Measurements from ENCODE around the gene SERPINH1. TPM values are rescaled to one million over a fixed set of nuclear protein-coding genes. Genes with fewer than 3 reads are reported as not detected.

Gene SERPINH1
- total RNA-seq, 1 donor = 1,367 TPM

DNA sequence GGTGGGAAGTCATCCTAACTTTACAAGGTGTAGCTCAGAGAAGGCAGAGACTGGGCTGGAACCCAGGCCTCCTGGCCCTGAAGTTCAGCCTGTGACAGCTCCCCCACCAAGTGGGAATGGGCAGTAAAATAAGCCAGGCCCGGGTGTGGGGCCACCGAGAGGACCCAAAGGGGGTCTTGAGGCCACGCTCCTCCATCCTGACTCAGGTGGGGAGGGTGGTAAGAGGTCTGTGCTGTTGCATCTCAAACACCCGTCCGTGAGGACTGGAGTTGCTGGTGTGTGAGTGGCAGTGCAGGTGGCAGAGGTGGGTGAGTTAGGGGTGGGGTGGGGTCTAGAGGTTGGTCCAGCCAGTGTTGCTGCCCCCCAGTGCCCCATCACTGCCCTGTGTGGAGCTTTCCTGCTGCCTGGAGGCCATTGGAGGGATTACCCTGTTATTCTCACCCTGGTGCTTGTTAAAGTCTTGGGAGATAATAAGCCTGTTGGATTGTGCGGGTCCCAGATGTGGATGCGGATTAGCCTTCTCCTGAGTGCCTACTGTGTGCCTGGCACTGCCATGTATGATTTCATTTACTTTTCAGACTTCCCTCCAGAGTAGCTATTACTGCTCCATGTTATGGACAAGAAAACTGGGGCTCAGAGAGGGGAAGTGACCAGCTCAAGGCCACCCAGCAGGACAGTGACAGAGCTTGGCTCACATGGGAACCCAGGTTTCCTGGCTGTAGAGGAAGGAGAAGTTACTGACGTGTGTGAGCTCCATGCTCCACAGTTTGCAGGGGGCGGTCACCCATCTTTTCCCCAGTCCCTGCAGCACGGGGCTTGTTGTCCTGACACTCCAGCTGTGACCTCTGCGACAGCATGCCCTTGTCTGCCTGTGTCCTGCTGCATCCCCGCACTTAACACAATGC lies 12.9 kb downstream of the SERPINH1 start:
- DNase-seq (ENCODE audit: low read depth) = no peak
- H3K4me3 ChIP-seq (ENCODE audit: low read depth, low read length) = no peak overlapping the region
- TF ChIP-seq, protein P1, sequence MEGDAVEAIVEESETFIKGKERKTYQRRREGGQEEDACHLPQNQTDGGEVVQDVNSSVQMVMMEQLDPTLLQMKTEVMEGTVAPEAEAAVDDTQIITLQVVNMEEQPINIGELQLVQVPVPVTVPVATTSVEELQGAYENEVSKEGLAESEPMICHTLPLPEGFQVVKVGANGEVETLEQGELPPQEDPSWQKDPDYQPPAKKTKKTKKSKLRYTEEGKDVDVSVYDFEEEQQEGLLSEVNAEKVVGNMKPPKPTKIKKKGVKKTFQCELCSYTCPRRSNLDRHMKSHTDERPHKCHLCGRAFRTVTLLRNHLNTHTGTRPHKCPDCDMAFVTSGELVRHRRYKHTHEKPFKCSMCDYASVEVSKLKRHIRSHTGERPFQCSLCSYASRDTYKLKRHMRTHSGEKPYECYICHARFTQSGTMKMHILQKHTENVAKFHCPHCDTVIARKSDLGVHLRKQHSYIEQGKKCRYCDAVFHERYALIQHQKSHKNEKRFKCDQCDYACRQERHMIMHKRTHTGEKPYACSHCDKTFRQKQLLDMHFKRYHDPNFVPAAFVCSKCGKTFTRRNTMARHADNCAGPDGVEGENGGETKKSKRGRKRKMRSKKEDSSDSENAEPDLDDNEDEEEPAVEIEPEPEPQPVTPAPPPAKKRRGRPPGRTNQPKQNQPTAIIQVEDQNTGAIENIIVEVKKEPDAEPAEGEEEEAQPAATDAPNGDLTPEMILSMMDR (IDR thresholded peaks at IDR 0.05; ENCODE audit: insufficient read depth, low read depth, low read length) = peak; percentile 56

GRCh38 chr11:75576017-75576416 lies 14.0 kb downstream of the SERPINH1 start:
- no peak overlapping the region for H3K4me3 ChIP-seq (ENCODE audit: low read depth, low read length)
- TF ChIP-seq, protein P1 (IDR thresholded peaks at IDR 0.05; ENCODE audit: insufficient read depth, low read depth, low read length) = no peak
- DNase-seq (ENCODE audit: low read depth) = no peak

DNA sequence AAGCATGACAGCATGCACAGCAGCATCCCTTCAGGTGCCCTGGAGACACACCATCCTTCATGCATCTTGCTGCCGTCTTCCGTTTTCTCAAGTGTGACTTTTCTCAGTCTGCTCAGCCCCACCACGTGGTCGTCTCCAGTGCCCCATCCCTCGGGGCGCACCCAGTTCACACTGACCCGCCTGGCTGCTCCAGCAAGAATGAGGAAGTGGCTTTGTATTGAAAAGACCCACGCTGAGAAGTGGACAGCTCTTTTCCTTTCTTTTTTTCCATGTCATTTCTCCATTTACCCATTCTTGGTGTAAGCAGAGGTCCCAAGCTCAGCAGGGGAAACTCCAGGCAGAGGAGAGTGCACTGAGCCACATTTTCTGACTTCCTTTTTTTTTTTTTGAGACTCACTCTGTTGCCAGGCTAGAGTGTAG lies 14.5 kb downstream of the SERPINH1 start:
- no peak overlapping the region for H3K4me3 ChIP-seq (ENCODE audit: low read depth, low read length)
- TF ChIP-seq, protein P1 (IDR thresholded peaks at IDR 0.05; ENCODE audit: insufficient read depth, low read depth, low read length) = no peak
- peak; percentile 80 for DNase-seq (ENCODE audit: low read depth)

DNA sequence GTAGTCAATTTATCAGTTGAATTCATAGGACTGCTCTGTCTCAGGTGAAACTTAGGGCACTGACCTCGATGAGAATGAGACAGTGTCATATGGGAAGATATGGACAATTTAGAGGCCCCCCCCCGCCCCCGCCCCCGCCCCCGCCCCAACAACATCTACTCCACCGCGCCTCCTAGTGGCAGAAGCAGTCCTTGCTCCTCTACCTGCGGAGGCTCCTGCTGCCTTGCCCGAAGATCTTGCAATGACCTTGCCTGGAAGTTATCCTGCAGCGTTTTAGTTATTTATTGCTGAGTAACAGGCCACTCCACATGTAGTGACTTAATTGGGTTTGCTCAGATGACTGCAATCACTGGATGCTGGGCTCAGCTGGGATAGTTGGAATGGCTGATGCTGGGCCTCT lies 15.2 kb downstream of the SERPINH1 start:
- TF ChIP-seq, protein P1 (IDR thresholded peaks at IDR 0.05; ENCODE audit: insufficient read depth, low read depth, low read length) = peak; percentile 66
- DNase-seq (ENCODE audit: low read depth) = peak; percentile 39
- no peak overlapping the region for H3K4me3 ChIP-seq (ENCODE audit: low read depth, low read length)

DNA sequence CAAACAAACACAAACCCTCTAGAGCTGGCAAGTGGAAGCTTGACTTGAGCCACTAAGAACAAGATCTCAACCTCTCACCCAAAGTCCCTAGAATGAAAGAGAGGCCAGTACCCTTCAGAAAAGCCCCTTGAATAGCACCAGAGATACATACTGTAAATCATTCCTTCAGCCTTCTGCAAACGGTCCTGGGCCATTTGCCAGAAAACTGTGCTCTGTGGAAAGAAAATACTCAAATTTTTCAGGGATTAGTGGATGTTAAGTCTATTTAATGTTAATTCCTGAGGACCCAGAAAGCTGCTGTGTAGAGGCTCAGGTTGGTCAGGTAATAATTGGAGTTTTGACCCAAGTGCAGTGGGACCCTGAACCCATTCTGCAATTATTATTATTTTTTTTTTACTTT lies 16.9 kb downstream of the SERPINH1 start:
- no peak overlapping the region for H3K4me3 ChIP-seq (ENCODE audit: low read depth, low read length)
- no peak for DNase-seq (ENCODE audit: low read depth)
- TF ChIP-seq, protein P1 (IDR thresholded peaks at IDR 0.05; ENCODE audit: insufficient read depth, low read depth, low read length) = no peak

- H3K4me3 ChIP-seq (ENCODE audit: low read depth, low read length) = no peak overlapping the region
- TF ChIP-seq, protein P1 (IDR thresholded peaks at IDR 0.05; ENCODE audit: insufficient read depth, low read depth, low read length) = no peak
- DNase-seq (ENCODE audit: low read depth) = no peak
Observed at GRCh38 chr11:75579841-75580240, 17.8 kb downstream of the SERPINH1 start.
